GM19043 (cell line): ENCODE measurements around the gene EPC2.

Experiments
- ATAC-seq: cut with Tn5 transposase; IDR thresholded peaks from one replicate; pipeline ENCODE4 v1.9.1; 2021; ENCODE audit warnings: low read depth; ENCODE audit not compliant: unreplicated experiment

EPC2 gene

DNA sequence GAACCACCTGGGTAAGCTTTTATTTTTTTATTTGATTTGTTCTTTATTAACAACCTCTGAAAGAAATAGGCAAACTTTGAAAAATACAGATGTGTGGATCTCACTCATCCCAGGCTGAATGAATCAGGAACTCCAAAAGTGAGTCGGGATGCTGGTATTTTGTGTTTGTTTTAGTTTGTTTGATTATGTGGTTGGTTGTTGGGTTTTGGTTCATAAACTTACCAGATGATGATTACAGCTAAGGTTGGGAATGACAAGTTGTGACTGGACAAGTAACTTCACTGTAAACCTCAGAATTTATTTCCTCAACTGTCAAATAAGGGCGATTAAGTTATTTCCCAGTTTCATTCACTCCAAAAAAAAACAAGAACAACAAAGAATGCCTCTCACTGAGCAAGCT, 150.0 kb downstream of the EPC2 start:
- ATAC-seq = no peak

DNA sequence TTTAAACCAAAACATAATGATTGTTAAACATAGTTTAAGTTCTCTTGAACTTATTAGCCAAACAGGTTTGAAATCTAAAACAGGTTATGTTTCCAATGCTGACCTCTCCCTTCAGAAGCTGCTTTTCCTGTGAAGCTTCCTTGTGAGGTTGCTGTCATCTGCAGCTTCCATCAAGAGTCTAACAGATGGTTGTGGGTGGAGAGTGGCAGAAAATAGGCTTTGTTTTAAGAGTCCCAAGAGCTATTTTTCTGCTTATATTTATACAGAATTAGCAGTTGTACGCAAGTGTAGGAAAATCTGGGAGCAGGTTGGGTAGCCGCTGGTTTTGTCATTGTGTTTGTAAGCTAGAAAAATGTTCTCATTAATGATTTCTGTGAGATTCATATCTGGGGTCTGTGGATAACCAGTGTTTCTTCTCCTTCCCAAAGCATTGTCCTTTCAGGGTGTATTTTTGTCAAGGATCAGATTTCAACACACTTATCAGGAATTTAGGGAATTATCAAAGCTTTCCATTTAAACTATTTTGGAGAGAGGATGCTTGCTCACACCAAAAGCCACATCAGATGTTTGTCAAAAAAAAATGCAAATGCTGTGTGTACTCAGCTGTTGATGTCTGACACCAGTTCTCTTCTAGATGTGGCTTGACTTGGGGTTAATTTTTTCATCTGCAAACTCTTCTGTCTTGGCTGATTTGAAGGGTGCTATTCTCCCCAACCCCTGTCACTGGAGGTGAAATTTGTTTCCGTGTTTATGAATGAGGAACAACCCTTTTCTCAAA, 152.4 kb downstream of the EPC2 start:
- ATAC-seq = no peak

DNA sequence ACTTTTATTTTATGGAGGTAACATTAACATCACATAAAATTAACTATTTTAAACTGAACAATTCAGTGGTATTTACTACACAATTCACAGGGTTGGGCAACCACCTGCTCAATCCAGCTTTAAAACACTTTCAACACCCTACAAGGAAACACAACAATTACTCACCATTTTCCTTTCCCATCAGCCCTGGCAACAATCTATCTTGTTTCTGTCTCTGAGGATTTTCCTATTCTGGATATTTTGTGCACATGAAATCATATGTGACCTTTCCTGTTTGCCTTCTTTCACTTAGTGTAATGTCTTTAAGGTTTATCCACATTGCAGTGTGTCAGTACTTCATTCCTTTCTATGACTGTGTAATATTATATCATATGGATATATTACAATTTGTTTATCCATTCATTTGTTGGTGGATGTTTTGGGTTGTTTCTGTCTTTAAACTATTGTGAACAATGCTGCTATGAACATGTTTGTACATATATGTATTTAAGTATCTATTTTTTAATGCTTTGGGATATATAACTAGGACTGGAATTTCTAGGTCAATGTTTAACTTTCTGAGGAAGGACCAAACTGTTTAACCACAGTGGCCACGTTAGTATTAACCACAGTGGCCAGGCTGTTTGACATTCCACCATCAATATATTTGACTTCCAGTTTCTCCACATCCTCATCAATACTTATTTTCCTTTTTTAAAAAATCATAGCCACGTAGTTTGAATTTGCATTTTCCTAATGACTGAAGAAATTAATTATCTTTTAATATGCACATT, 158.1 kb downstream of the EPC2 start:
- no peak for ATAC-seq

- no peak for ATAC-seq
Measured at GRCh38 chr2:148810081-148810480, 165.5 kb downstream of the EPC2 start.

- ATAC-seq = no peak
Measured at GRCh38 chr2:148812306-148812705, 167.8 kb downstream of the EPC2 start.

DNA sequence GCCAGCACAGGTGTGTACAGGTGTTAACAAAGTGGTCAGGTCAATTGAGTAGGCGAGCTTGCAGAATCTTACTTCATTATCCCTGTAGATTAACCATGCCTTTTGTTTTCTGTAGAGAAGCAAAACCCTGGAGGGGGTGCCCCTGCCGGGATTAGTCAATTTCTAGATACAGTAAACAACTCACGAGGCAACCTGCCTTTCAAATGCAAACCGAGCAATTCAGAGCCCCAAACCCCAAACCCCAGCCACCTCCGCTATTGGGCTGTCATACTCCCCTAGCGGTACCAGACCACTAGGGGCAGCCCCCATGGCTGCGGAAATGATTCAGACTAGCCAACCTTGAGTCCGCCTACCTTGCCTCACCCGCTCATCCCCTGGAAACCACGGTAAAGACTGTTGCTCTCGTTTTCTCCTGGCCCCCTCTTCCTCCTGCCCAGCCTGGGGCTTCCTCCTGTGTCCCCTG, 169.1 kb downstream of the EPC2 start:
- peak; percentile 97 for ATAC-seq

- ATAC-seq = peak; percentile 7
Measured at GRCh38 chr2:148814143-148814859, 169.8 kb downstream of the EPC2 start.

DNA sequence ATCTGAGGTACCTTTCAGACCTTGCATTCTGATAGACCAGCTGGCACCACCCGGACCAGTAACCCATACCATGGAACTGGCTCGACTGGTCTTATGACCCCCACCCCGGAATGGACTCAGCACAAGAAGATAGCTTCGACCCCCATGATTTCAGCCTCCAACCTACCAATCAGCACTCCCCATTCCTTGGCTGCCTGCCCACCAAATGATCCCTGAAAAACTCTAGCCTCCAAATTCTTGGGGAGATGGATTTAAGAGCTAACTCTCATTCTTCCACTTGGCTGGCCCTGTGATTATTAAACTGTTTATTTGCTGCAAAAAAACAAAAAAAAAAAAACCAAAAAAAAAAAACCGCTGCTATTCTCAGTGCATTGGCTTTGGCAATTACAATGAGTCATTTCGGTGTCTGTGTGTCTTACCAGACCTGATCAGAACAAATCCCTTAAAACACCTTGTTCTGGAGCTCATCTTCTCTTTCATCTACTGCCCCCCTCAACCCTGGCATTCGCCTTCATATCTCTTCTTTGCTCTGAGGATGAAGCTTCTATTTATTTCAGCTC, 170.4 kb downstream of the EPC2 start:
- no peak for ATAC-seq

GRCh38 chr2:148816176-148816575, 171.6 kb downstream of the EPC2 start:
- no peak for ATAC-seq

DNA sequence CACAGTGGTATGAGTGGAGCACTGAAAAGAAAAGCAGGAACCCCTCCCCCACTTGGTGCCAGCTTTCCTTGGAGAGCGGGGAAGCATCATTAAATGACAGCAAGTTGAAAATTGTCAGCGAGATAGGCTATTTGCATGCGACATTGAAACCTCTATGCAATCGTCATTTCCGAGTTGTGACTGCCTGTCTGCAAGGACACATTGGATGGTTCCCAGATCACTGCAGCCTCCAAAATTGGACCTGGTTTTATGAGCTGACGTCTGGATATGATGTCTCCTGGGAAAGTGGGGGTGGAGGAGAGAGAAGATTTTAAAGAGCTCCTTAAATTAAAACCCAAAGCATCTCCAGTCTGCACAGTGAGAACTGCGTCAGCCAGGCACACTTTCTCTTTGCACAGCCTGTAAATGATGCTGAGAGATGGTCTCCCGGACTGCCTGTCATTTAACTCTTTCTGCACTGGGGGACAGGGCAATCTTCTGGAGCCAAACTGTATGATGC, 172.7 kb downstream of the EPC2 start:
- no peak for ATAC-seq

DNA sequence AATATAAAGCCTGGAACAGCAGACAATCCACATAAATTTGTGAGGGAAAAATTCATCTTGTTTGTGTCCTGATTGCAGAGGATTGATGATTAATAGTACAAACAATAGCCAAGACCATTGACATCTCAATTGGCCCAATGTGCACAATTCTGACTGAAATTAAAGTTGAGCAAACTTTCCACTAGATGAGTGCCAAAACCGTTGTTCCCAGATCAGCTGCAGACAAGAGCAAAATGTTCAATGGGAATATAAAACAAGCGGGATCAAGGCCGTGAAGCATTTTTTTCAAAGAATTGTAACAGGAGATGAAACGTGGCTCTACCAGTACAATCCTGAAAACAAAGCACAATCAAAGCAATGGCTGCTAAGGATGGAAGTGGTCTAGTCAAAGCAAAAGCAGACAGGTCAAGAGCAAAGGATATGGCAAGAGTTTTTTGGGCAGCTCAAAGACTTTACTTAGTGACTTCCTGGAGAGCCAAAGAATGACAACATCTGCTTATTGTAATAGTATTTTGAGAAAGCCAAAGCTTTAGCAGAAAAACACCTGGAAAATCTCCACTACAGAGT, 174.6 kb downstream of the EPC2 start:
- ATAC-seq = no peak

DNA sequence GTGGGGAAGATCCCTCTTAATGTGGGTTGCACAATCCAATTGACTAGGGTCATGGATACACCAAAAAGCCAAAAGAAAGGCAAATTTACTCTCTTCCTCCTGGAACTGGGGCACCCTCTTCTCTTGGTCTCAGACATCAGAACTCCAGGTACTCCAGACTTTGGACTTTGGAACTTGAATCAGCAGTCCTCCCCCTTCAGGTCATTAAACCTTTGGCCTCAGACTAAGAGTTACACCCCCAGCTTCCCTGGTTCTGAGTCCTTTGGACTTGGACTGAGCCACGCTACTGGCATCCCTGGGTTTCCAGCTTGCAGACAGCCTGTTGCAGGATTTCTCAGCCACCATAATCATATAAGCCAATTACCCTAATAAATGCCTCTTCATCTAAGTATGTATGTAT, 179.6 kb downstream of the EPC2 start:
- no peak for ATAC-seq

- no peak for ATAC-seq
Measured at GRCh38 chr2:148826791-148827190, 182.2 kb downstream of the EPC2 start.

DNA sequence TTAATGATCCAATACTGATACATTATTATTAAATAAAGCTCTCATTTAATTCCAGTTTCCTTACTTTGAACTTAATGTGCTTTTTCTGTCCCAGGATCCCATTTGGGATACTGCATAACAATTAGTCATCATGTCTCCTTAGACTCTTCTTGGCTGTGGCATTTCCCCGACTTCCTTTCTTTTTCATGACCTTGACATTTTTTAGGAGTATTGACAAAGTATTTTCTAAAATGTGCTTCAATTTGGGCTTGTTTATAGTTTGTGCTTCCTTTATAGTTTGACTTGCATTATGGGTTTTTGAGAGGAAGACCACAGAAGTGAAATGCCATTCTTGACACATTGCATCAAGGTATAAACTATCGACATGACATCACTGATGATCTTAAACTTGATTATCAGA, 184.4 kb downstream of the EPC2 start:
- ATAC-seq = no peak

GRCh38 chr2:148829618-148830017, 185.1 kb downstream of the EPC2 start:
- ATAC-seq = no peak

- no peak for ATAC-seq
Measured at GRCh38 chr2:148832637-148833036, 188.1 kb downstream of the EPC2 start.
